OCI-LY1 (cell line): ENCODE results near the gene BTN1A1.

ENCODE experiments used
- H2AFZ ChIP-seq: fragments of 200-600 bp; sonication (generic), shearing (Covaris generic); 2 replicates; pipeline ENCODE4 v1.6.0; 2014; ENCODE audit warnings: antibody characterized with exemption, mild to moderate bottlenecking, low read length
- H3F3A ChIP-seq: fragments of 200-600 bp; sonication (generic), shearing (Covaris generic); 2 replicates; pipeline ENCODE4 v1.6.0; 2014; ENCODE audit warnings: mild to moderate bottlenecking, antibody characterized with exemption, low read length, moderate library complexity; ENCODE audit not compliant: insufficient read depth
- H3K27ac ChIP-seq: fragments of 200-600 bp; sonication (generic); 2 replicates; pipeline ENCODE4 v1.5.1; 2014; ENCODE audit warnings: low read length, mixed run types, mild to moderate bottlenecking, low read depth; ENCODE audit not compliant: poor library complexity, severe bottlenecking
- H3K27me3 ChIP-seq: fragments of 200-600 bp; sonication (generic); 2 replicates; pipeline ENCODE4 v1.6.0; 2014; ENCODE audit warnings: antibody characterized with exemption, mild to moderate bottlenecking, low read length, moderate library complexity; ENCODE audit not compliant: insufficient read depth
- H3K36me3 ChIP-seq: fragments of 200-600 bp; sonication (generic); 2 replicates; pipeline ENCODE4 v1.6.1; 2014; ENCODE audit warnings: mild to moderate bottlenecking, antibody characterized with exemption, low read length, moderate library complexity, mixed read lengths; ENCODE audit not compliant: insufficient read depth
- H3K4me1 ChIP-seq: fragments of 200-600 bp; sonication (generic); 2 replicates; pipeline ENCODE4 v1.5.1; 2014; ENCODE audit warnings: mild to moderate bottlenecking, low read length, moderate library complexity; ENCODE audit not compliant: insufficient read depth, severe bottlenecking
- H3K4me2 ChIP-seq: fragments of 200-600 bp; sonication (generic), shearing (Covaris generic); 2 replicates; pipeline ENCODE4 v1.6.1; 2014; ENCODE audit warnings: low read length
- H3K4me3 ChIP-seq: fragments of 200-600 bp; sonication (generic); 2 replicates; pipeline ENCODE4 v1.5.1; 2014; ENCODE audit warnings: low read length, low read depth, mild to moderate bottlenecking, mixed read lengths; ENCODE audit not compliant: poor library complexity, severe bottlenecking
- H3K79me2 ChIP-seq: fragments of 200-600 bp; shearing (Covaris generic); 2 replicates; pipeline ENCODE4 v1.6.1; 2016; ENCODE audit warnings: mixed run types, low read length, mixed read lengths; ENCODE audit not compliant: insufficient read depth
- H3K9ac ChIP-seq: fragments of 200-600 bp; sonication (generic), shearing (Covaris generic); 2 replicates; pipeline ENCODE4 v1.6.1; 2014; ENCODE audit warnings: mild to moderate bottlenecking, low read length, mixed read lengths
- H3K9me2 ChIP-seq: fragments of 200-600 bp; sonication (generic), shearing (Covaris generic); 2 replicates; pipeline ENCODE4 v1.6.1; 2014; ENCODE audit warnings: low read depth, mild to moderate bottlenecking, low read length, mixed read lengths
- H3K9me3 ChIP-seq: fragments of 200-600 bp; shearing (Covaris generic); 2 replicates; pipeline ENCODE4 v1.6.1; 2014; ENCODE audit warnings: low read length, mixed read lengths
- H4K20me1 ChIP-seq: fragments of 200-600 bp; sonication (generic), shearing (Covaris generic); 2 replicates; pipeline ENCODE4 v1.6.0; 2016; ENCODE audit warnings: mild to moderate bottlenecking, low read length; ENCODE audit not compliant: insufficient read depth
- CTCF ChIP-seq: fragments of 200-600 bp; sonication (generic), shearing (Covaris generic); IDR thresholded peaks from 2 replicates; pipeline ENCODE4 v1.5.1; 2017; ENCODE audit warnings: mild to moderate bottlenecking, antibody characterized with exemption, low read length, moderate library complexity, mixed read lengths
- EZH2 ChIP-seq: fragments of 200-600 bp; sonication (generic), shearing (Covaris generic); IDR thresholded peaks from 2 replicates; pipeline ENCODE4 v1.8.0; 2017; ENCODE audit warnings: borderline replicate concordance, mixed run types, mild to moderate bottlenecking, antibody characterized with exemption, low read length, moderate library complexity, mixed read lengths

Gene BTN1A1

GRCh38 chr6:26483727-26484126 lies 16.4 kb upstream of the BTN1A1 start:
- Histone ChIP-seq H3K9ac (no peak overlapping the region), H3K4me1 (peaks cover 8% of the 10 kb centered on the region), H3K4me3 (no peak overlapping the region), H3K9me3 (peaks cover 6% of the 10 kb centered on the region), H4K20me1 (no peaks in the 10 kb centered on the region), H3K9me2 (no peaks in the 10 kb centered on the region), H3K27me3 (no peaks in the 10 kb centered on the region), H3K27ac (no peak overlapping the region), H3K36me3 (no peaks in the 10 kb centered on the region; the same call in 1 of the 2 replicates), H3F3A (no peaks in the 10 kb centered on the region), H3K79me2 (no peaks in the 10 kb centered on the region), H3K4me2 (no peak overlapping the region), H2AFZ (no peak overlapping the region)
- TF ChIP-seq CTCF = no peak
- no peak for TF ChIP-seq EZH2

- Histone ChIP-seq H3F3A (no peaks in the 10 kb centered on the region), H3K27ac (no peak overlapping the region), H3K9me3 (peaks cover 6% of the 10 kb centered on the region), H3K4me1 (peaks cover 8% of the 10 kb centered on the region), H3K4me3 (no peak overlapping the region), H3K4me2 (no peak overlapping the region), H3K27me3 (no peaks in the 10 kb centered on the region), H3K79me2 (no peaks in the 10 kb centered on the region), H3K9me2 (no peaks in the 10 kb centered on the region), H4K20me1 (no peaks in the 10 kb centered on the region), H2AFZ (no peak overlapping the region), H3K9ac (no peak overlapping the region), H3K36me3 (no peaks in the 10 kb centered on the region; the same call in 1 of the 2 replicates)
- TF ChIP-seq EZH2 (no peak), CTCF (no peak)
Measured at GRCh38 chr6:26484161-26484560, 15.9 kb upstream of the BTN1A1 start.

GRCh38 chr6:26485112-26485780 lies 14.9 kb upstream of the BTN1A1 start:
- H3K27me3 ChIP-seq = no peaks in the 10 kb centered on the region
- no peaks in the 10 kb centered on the region for H3F3A ChIP-seq
- no peaks in the 10 kb centered on the region; the same call in 1 of the 2 replicates for H3K36me3 ChIP-seq
- no peak overlapping the region for H3K4me3 ChIP-seq
- peaks cover 6% of the 10 kb centered on the region for H3K9me3 ChIP-seq
- no peak for TF ChIP-seq EZH2
- TF ChIP-seq CTCF = no peak
- no peaks in the 10 kb centered on the region for H3K79me2 ChIP-seq
- no peak overlapping the region for H3K9ac ChIP-seq
- peaks cover 8% of the 10 kb centered on the region for H3K4me1 ChIP-seq
- H3K27ac ChIP-seq = no peak overlapping the region
- H3K4me2 ChIP-seq = no peak overlapping the region
- no peaks in the 10 kb centered on the region for H3K9me2 ChIP-seq
- no peaks in the 10 kb centered on the region for H4K20me1 ChIP-seq
- H2AFZ ChIP-seq = no peak overlapping the region
